HG03571 (cell line): ENCODE measurements around the gene MBNL2.

Experiments used
- ATAC-seq: cut with Tn5 transposase; IDR thresholded peaks from one replicate; pipeline ENCODE4 v1.9.1; 2021; ENCODE audit not compliant: unreplicated experiment

The MBNL2 gene

DNA sequence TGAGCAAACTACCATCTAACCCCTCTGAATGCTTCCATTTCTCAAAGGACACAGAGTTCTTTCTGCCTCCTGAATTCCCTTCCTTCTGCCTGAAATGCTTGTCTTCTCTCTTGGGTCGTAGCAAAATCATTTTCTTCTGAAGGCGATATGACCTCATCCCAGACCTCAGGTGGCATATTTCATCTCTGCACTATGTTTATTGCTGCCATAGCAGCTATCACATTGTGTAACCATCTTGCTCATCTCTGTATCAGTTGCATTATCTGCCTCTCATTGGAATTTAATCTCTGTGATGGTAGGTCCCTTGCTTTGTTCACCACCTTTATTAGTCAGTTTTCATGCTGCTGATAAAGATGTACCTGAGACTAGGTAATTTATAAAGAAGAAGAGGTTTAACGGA lies 179.3 kb downstream of the MBNL2 start:
- ATAC-seq = no peak

DNA sequence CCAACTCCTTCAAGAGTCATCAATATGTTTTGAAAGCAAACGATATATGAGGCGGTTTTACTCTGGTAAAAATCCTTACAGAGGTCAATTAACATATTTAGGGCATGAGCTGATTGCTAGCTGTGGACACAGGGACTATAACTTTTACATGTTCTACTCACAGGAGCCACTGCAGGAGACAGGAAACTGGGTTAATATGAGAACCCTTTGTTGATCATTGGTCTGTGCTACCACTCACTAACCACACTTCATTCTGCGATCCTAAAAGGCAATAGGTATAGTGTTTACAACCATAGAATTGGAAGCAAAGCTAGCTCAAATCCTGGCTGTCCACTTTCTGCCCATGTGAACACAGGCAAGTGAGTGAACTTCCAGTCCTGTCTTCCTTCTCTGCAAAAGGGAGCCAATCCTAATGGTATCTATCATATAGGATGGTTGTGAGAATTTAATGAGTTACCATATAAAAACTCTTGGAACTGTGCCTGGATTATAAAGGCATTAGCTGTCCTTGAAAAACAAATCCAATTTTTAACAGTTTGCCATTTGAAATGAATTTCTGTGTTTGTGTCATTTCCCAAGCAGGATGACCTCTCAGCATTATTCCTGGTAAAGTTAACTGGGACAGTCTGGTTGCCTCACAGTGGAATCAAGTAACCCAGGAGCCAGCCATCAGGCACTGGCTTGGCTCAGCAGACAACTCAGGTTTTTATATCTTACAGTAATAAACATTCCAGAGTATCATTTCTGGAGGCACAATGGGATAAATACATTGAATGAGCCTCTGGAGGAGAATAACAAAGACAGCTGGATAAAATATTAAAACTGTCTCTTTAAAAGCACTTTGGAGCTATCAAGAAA lies 182.0 kb downstream of the MBNL2 start:
- ATAC-seq = peak; percentile 71

DNA sequence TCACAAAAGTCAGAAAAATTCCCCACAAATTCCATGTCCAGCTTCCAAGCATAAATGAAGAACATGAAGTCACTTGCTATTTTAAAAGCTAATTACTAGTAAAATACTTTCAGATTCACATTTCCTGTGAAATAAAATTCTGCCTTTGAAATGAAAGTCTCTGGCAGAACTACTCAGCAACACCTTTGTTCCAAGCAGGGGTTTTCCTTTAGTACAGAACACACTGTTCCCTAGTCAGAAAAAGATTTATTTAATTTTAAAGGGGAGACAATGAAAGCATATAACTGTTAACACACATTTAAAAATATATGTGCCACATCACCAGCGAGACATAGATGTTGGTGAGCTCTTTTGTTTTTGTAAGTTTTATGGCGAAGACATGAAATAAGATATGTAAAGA lies 185.4 kb downstream of the MBNL2 start:
- no peak for ATAC-seq

DNA sequence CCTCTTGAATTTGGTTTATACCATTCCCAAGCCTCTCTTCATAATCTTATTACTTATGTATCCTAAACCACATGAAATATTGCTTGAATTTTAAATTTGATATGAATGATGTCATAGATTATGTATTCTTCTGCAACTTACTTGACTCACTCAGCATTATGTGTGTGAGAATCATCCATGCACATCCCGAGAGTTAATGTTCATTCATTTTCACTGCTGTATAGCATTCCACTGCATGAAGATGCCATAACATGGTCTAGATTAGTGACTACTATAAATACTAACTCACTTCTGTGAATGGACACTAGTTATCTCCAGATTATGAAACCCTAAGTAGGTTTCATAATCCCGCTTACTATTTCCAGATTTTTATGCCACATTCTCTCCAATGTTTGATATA lies 186.8 kb downstream of the MBNL2 start:
- no peak for ATAC-seq

DNA sequence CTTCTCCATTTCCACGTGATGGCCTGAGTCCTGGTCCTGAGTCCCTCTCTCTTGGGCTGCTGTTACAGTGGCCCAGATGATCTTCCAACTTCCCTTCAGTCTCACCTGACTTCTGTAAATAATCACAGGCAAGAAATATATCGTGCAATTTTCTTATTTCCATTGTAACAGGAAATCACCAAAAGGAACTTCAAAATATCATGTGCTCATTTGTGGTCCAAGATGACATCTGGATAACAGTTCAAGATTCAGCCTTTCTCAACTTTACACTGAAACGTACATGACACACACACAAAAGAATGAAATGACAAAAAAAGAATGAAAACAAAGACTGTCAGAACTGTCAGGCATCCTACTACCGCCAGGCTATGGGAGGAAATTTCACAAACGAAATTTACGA lies 189.9 kb downstream of the MBNL2 start:
- ATAC-seq = no peak

DNA sequence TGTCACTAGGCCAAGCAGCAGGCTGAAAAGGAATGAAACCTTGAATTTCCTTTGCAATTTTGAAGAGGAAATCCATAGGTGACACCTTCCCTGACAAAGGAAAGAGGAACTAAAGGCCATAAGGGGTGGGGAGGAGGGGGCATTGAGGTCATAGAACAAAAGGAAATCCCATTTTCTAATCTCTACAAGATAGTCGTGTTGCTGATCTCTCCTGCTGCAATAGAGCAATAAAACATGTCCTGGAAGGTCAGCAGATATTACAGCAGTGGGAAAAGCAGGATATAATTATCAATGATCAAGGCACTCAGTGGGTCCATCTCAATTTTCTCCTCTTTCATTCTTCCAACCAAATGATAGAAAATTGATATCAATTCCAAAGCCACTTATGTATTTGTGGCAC lies 191.6 kb downstream of the MBNL2 start:
- ATAC-seq = no peak

DNA sequence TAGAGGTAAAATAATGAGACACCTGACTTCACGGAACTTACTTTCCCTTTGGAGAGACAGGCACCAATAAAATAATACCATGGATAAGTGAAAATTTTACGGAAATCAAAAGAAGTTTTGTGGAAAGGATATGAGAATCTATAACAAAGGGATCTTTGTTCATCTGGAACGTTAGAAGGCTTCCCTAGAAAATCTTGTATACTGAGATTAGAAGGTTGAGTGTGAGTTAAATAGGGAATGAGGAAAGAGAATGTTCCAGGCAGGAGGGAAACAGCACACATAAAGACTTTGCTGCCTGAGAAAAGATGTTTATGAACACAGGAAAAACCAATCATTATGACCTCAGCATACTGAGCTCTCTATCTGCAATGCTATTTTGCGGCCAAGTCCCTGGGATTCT lies 192.3 kb downstream of the MBNL2 start:
- ATAC-seq = no peak

DNA sequence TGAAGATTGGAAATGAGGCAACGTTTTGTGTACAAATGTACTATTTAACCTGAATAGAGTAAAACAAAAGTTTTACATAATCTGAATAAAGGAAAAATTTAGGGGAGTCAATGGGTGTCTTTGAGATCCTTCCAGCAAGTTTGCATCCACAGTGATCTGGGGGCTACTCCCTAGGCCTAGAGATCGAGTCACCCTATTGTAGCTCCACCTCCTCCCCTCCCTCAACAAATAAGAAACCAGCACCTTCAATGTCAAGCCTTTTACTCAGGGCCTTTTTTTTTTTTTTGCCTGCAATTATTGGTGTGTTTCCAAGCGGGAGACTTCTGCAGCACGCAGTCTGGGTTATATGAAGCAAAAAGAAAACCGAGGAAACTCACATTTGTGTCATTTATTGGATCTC lies 195.6 kb downstream of the MBNL2 start:
- no peak for ATAC-seq

DNA sequence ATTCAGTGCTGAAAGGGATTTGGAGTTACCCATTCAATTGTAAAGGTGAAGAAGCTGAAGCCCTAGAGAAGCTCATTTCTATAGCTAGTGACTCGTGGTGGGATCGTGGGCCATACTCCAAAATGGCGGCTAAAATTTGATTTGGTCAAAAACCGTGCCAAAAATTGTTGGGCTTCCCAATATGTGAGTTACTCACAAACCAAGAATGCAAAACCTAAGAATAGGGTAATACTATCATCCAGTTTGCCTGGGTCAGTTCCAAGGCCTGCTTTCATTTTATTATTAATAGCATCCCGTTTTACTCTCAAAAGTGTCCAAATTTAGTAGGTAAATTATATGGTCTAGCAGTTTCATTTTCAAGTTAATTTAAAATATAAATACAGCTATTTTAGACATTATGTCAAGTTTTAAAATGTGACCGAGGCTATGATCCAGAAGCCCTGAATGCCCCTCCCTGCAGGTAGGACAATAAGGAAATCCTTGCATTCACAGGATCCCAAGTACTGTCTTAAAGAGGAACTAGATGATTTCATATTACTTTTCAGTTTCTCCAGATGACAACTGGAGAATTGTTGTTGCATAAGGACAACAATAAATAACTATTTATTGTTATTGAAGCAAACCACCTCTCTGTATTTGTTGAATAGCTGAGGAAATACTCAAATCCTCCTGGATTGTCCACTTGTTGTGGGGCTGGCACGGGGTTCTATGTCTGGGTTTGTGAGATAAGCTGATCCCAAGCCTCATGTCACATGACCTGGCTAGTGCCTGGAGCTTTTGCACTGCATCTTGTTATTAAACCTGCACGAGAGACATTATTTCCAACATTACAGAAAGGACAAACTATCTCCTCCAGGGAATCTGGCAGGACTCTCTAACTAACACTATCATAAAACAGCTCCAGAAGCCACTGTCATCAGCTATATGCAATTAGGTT lies 200.3 kb downstream of the MBNL2 start:
- ATAC-seq = no peak

DNA sequence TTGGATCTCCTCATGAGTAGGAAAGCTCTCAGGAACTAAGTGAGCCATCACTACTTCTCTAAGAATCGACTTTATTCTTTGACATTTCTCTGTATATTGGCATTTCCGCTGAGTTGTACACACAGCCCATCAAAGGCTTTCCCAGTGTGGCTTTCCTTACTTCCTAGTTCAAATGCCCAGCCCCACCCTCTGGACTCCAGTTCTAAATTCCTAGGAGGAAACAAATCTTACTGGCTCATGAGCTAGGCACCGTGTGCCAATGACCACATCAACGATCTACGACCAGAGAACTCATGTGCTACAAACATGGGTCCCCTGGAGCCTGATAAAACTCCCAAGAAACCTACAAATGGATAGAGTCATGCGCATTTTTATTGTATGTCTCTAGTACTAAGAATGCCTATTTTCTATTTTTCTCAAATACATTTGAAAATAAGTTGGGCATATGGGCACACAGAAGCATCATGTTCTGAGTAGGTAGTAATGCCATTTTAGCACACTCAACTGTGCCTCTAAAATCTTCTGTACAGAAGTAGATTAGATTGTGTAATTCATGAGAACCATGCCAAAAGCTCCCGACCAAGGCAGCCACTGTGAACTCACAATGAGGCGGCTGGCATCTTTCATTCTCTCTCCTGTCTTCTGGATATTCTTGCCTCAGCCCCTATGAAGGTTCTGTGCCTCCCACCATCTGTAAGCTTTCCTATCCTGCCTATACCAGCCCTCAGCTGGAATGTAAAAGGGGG lies 201.3 kb downstream of the MBNL2 start:
- ATAC-seq = no peak

DNA sequence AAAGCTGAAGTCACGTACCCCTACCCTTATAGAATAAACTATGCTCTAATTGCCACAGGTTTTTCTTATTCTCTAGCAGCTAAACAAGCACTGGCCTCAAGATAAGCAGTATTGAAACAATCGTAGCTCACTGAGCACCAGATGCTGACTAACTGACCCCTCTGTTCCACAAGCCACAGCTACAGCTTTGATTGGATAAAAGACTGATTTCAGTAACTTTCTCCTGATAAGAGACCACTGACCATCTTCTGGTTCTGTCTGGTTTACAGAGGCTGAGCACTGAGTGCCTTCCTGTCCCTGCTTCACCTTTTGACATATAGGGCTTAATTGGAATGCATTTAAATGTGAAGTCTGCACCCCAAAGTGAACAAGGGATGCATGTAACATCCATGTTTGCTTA lies 203.5 kb downstream of the MBNL2 start:
- ATAC-seq = no peak

DNA sequence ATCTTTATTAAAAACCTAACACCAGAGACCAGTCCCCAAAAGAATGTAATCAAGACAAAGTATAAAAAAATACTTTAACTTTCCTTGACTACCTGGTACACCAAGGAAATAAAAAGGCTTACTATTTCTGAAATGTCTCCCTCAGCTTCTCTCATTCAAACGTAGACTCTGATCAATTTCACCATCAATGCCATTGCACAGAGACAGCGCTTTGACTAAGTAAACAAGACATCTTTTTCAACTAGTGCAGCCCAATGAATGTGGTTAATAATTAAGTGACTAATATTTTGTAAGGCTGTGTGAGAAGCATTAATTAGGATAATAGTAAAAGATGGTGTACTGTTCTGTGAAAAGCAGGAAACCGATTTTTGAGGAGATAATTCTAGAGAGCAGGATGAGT lies 204.6 kb downstream of the MBNL2 start:
- ATAC-seq = no peak

DNA sequence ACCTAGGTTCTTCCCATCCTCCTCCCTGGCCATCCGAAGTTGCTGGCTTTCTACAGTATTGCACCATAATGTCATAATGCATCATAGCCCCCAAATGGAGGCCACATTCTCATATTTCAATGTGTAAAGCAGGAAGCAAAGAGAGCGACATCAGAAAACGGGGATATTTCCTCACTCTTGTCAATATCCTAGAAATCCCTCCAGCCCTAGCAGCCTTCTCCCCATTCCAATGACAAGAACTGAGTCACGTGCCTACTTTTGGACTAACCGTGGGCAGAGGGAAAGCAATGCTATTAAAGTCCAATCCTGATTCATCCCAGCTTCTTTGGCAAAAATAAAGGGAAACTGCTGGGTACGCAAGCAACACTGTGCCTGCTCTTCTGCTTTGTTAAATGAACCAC lies 207.5 kb downstream of the MBNL2 start:
- ATAC-seq = no peak

DNA sequence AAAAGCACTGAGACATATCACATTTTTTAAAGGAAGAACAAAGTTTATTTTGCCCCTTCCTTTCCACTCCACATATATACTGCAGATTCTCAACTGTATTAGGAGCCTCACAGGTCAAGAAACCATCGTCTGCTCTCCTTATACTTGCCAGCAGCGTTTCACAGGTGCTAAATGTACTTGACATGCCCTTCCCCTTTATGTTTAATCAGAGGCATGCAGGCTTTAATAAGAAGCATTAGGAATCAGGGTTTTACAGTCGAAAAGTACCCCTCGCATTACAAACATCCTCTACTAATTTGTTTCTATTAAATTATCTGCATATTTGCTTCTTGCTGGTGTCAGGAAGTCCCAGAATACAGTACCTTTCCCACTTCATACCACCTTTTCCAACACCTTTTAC lies 208.2 kb downstream of the MBNL2 start:
- ATAC-seq = no peak

DNA sequence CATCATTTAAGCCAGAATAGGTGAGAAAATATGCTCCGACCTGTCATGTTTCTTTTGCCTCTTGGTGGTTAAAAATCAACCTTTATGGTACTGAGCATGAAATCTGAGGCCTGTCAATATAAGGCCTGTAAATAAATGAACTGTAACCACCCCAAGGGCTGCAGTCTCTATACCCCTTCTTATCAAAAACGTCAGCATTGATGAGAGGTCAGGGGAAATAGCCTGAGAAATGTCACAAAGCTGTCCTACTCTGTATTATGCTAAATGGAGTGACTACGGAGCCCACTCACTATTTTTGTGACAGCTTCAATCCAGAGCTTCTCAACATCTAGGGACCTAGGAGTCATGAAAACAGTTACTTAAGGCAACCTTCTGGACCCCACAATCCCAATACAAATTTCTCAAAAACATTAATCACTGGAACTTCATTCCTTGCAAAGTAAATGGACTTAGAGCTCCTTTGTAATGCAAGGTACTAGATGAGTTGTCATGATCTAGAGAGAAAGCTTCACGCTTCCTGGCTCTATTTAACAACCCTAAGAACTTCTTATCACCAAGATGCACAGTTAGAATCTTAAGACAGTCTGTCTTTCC lies 209.1 kb downstream of the MBNL2 start:
- ATAC-seq = no peak

DNA sequence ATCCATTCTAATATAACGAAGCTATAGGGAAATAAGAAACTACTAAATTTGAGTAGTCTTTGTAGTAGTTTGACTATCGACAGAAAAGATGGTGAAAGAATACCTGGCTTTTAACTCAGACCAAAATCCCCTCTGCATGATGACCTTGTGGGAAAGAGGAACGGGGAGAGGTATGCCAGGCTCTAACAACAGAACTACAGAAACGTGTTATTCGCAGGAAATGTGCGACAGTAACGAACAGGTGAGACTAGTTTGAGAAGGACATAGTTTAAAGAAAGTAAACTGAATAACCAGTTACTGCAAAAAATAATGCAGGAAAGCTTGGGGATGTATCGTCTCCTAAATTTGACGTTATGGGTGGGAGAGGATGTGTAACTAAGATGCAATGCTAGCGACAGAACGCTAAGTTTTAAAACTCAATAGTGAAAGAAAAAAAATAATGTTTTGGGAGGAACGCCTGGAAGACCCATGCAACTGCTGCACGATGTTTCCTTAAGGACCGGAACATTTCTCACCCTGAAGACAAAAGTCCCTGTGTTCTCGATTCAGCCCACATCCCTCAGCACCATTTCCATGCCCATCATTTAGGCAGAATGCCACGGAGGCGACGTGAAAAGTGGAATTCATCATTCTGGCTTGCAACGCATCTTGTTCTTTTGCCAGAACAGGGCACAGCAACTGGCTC lies 210.2 kb downstream of the MBNL2 start:
- ATAC-seq = no peak

DNA sequence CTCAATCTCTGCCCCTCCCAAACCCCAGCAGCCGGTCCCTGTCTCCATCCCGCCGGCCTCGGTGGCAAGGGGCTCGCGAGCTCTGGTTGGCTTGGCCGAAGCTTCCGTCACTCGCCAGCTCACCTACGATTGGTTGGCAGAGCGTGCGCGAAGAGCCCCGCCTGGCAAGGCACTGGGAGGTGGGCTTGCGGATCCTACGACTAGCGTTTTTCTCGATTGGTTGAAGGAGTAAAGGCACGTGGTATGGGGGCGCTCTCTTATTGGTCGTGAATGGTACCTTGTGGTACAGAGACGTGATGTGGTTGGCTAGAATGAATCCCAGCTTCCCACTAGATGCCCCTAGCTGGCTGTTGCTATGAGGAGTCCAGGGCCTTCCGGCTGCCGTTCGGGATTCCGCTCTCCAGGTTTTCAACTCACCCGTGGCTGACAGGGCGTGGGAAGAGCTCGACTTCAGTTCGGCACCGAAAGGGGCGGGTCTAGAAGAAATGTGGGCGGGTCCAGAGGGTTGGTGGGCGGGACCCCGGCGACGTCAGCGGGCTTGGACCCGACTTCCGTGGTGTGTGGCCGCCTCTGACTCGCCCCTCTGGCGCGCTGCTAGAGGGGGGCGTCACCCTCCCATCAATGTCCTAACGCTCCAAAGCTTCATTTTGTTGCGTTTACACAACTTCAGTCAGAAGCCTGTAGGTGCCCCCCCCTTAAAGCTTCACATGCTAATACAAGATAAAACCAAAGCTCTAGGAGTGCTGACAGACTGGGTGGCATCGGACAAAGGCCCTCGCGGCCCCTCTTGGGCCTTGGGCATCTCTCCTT lies 211.0 kb downstream of the MBNL2 start:
- peak; percentile 75 for ATAC-seq

DNA sequence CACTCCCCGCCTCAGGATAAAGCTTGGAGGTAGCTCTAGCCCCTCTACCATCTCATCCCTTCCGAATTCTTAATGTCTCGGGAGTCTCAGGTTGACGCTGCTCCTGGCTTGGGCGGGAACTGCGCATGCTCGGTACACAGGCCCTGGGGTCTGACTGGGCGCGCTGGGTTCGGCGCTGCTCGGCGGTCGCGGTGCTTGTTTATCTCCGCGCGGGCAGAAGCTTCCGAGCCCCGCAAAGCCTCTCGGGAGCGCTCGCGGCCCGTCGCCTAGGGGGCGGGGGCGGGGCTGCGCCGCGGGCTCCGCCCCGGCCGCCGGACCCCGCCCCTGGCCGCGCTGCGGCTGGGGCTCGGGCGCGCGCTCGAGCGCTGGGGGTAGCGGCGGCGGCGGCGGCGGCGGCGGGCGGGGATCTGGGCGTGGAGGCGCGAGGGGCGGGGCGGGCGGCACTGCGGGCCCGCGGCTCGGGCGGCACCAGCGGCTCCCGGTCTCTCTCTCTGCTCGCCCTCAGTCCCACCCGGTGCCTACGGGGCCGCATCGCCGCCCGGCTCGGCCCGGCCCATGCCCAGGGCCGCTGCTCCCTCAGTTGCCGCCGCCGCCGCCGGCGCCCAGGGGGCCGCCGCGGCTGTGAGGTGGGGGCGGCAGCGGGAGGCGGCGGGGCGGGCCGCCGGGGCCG lies 211.7 kb downstream of the MBNL2 start, which contains the start of gene RAP2A:
RAP2A (plus strand) TSS at position 443 of the 670 bp plus-strand sequence. CDS start 302 bp downstream, outside the sequence.
- ATAC-seq = peak; percentile 41
